ENCODE measurements around the gene CREBBP.

CREBBP gene

GRCh38 chr16:3874242-3874641, 6.3 kb downstream of the CREBBP start:
- no peak for DNase-seq (ENCODE audit: low read depth)
- TF ChIP-seq, protein P1, sequence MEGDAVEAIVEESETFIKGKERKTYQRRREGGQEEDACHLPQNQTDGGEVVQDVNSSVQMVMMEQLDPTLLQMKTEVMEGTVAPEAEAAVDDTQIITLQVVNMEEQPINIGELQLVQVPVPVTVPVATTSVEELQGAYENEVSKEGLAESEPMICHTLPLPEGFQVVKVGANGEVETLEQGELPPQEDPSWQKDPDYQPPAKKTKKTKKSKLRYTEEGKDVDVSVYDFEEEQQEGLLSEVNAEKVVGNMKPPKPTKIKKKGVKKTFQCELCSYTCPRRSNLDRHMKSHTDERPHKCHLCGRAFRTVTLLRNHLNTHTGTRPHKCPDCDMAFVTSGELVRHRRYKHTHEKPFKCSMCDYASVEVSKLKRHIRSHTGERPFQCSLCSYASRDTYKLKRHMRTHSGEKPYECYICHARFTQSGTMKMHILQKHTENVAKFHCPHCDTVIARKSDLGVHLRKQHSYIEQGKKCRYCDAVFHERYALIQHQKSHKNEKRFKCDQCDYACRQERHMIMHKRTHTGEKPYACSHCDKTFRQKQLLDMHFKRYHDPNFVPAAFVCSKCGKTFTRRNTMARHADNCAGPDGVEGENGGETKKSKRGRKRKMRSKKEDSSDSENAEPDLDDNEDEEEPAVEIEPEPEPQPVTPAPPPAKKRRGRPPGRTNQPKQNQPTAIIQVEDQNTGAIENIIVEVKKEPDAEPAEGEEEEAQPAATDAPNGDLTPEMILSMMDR (IDR thresholded peaks at IDR 0.05; ENCODE audit: low read depth, low read length, missing control alignments), result no peak
- H3K4me3 ChIP-seq (ENCODE audit: low read depth, low read length), result no peak overlapping the region

- DNase-seq (ENCODE audit: low read depth), result no peak
- TF ChIP-seq, protein P1 (IDR thresholded peaks at IDR 0.05; ENCODE audit: low read depth, low read length, missing control alignments), result no peak
- no peak overlapping the region for H3K4me3 ChIP-seq (ENCODE audit: low read depth, low read length)
Measured at GRCh38 chr16:3873482-3874173, 6.9 kb downstream of the CREBBP start.

DNA sequence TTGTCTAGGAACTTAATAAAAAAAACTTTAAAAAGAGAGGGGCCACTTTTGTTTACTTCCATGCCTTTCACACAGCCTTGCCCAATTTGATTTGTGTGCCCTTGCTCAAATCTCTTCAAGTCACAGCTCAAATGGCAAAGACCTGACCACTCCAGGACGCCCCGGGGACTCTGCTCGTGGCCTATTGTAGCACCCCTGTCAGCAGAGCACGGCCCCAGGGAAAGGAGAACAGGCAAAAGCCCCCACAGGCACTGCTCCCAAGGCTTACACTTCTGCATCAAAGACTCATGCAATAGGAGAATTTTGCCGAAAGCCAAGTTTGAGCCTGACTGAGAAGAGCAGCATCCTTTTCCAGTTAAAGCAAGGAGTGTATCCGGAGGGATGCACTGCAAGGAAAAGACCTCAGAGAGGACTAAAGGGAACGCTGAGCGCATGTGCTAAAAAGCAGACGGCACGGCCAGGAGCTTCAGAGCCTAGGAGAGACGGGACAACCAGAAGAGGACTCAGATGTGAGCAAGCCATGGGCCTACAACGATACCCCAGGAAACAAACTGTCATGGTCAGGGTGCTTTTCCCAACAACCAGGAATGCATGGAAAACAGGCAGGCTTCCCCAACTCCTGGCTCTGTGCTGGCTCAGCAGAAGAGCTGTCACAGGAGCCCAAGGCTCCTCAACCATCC, 8.2 kb downstream of the CREBBP start:
- TF ChIP-seq, protein P1 (IDR thresholded peaks at IDR 0.05; ENCODE audit: low read depth, low read length, missing control alignments), result no peak
- no peak for DNase-seq (ENCODE audit: low read depth)
- H3K4me3 ChIP-seq (ENCODE audit: low read depth, low read length), result no peak overlapping the region

GRCh38 chr16:3868967-3869366, 11.5 kb downstream of the CREBBP start:
- TF ChIP-seq, protein P1 (IDR thresholded peaks at IDR 0.05; ENCODE audit: low read depth, low read length, missing control alignments), result no peak
- DNase-seq (ENCODE audit: low read depth), result no peak
- no peak overlapping the region for H3K4me3 ChIP-seq (ENCODE audit: low read depth, low read length)

GRCh38 chr16:3868556-3868955, 12.0 kb downstream of the CREBBP start:
- no peak for DNase-seq (ENCODE audit: low read depth)
- TF ChIP-seq, protein P1 (IDR thresholded peaks at IDR 0.05; ENCODE audit: low read depth, low read length, missing control alignments), result no peak
- H3K4me3 ChIP-seq (ENCODE audit: low read depth, low read length), result no peak overlapping the region

GRCh38 chr16:3866703-3867431, 13.6 kb downstream of the CREBBP start:
- no peak overlapping the region for H3K4me3 ChIP-seq (ENCODE audit: low read depth, low read length)
- TF ChIP-seq, protein P1 (IDR thresholded peaks at IDR 0.05; ENCODE audit: low read depth, low read length, missing control alignments), result no peak
- DNase-seq (ENCODE audit: low read depth), result no peak
